GM10266 (cell line): ENCODE measurements around the gene SARS1.
A peak's percentile ranks its signal among the peaks of the same experiment; 100 is the strongest.

Experiments
- DNase-seq: peaks from one replicate; pipeline ENCODE4 v3.0.0; 2012; ENCODE audit errors: extremely low spot score
- CTCF ChIP-seq: IDR thresholded peaks from 2 replicates; pipeline ENCODE4 v1.5.1; 2012; ENCODE audit warnings: mild to moderate bottlenecking, low read depth; ENCODE audit not compliant: control insufficient read depth, insufficient read depth; ENCODE audit errors: missing control alignments

Gene SARS1

GRCh38 chr1:109193653-109194590 is 19.8 kb upstream of the SARS1 start:
- peak; percentile 75 for TF ChIP-seq CTCF
- peak; percentile 75 for DNase-seq

- no peak for DNase-seq
- TF ChIP-seq CTCF, result no peak
These were observed 16.3 kb upstream of the SARS1 start for GRCh38 chr1:109197158-109198042.

- DNase-seq, result no peak
- no peak for TF ChIP-seq CTCF
These were observed 15.5 kb upstream of the SARS1 start for GRCh38 chr1:109198043-109198695.

GRCh38 chr1:109198745-109199144 is 15.0 kb upstream of the SARS1 start:
- TF ChIP-seq CTCF, result no peak
- DNase-seq, result no peak

- no peak for TF ChIP-seq CTCF
- no peak for DNase-seq
These were observed 14.0 kb upstream of the SARS1 start for GRCh38 chr1:109199710-109200109.

- TF ChIP-seq CTCF, result peak; percentile 62
These were observed 12.5 kb upstream of the SARS1 start for GRCh38 chr1:109201123-109201703.

More at GRCh38 chr1:109201123-109201703, 12.5 kb upstream of the SARS1 start:
- DNase-seq, result peak; percentile 67
